ENCODE measurements around the gene ICAM4. TPM values are rescaled to one million over a fixed set of nuclear protein-coding genes. Genes with fewer than 3 reads are reported as not detected.

Gene ICAM4
- total RNA-seq, 1 experiment from 2014 or later = 0.52 TPM

GRCh38 chr19:10290357-10290875 lies 3.7 kb downstream of the ICAM4 start:
- ChIA-PET POLR2A (ENCODE audit: unreplicated experiment) (interaction anchor here (0.6 to 1.4 kb wide), 2 partner anchors 44 to 64 kb away, joined by 3 to 6 read pairs; no protein-coding TSS in a partner anchor), CTCF (no interaction called here)
- H3F3A ChIP-seq (ENCODE audit: insufficient read depth, low read depth) = peaks cover 18% of the 10 kb centered on the region; the same call in 1 of the 2 replicates
- peak overlapping the region; percentile 78 for H3K4me3 ChIP-seq
- H3K27ac ChIP-seq = no peak overlapping the region
- no peaks in the 10 kb centered on the region for H3K9me3 ChIP-seq (ENCODE audit: insufficient read depth, low read depth)
- peak overlapping the region; percentile 97 for H3K4me2 ChIP-seq
- peak overlapping the region; percentile 89 for H2AFZ ChIP-seq
- no peak for DNase-seq
- H3K9me2 ChIP-seq (ENCODE audit: insufficient read depth) = no peaks in the 10 kb centered on the region
- BruUV-seq (replicated peaks) = no TSS peak
- intact Hi-C loops (cut with micrococcal nuclease; ENCODE audit: unreplicated experiment) = no loop called here
- H3K36me3 ChIP-seq (ENCODE audit: low read depth) = peaks cover 4% of the 10 kb centered on the region; the same call in 1 of the 2 replicates
- no peak for TF ChIP-seq CTCF (conservative IDR thresholded peaks at IDR 0.05)
- TF ChIP-seq EZH2 (IDR thresholded peaks at IDR 0.05; ENCODE audit: low read depth) = no peak
- H4K20me1 ChIP-seq (ENCODE audit: insufficient read depth) = no peaks in the 10 kb centered on the region
- H3K79me2 ChIP-seq (ENCODE audit: low read depth) = no peaks in the 10 kb centered on the region
- peaks cover 17% of the 10 kb centered on the region for H3K4me1 ChIP-seq (replicated peaks; ENCODE audit: insufficient read depth)
- no peaks in the 10 kb centered on the region for H3K27me3 ChIP-seq (ENCODE audit: insufficient read depth, low read depth)

GRCh38 chr19:10290876-10291553 lies 4.3 kb downstream of the ICAM4 start:
- H3K4me1 ChIP-seq (replicated peaks; ENCODE audit: insufficient read depth) = peaks cover 17% of the 10 kb centered on the region
- H4K20me1 ChIP-seq (ENCODE audit: insufficient read depth) = no peaks in the 10 kb centered on the region
- no peaks in the 10 kb centered on the region for H3K79me2 ChIP-seq (ENCODE audit: low read depth)
- no TSS peak for BruUV-seq (replicated peaks)
- ChIA-PET POLR2A (ENCODE audit: unreplicated experiment) (interaction anchor here (0.6 to 0.7 kb wide), 4 partner anchors 22 to 391 kb away, joined by 4 to 10 read pairs (median 6); partner anchors contain the start of gene RAVER1), CTCF (interaction anchor here (0.8 kb wide), 1 partner anchor 89 kb away, joined by 4 read pairs; the partner anchor contains the start of gene TYK2)
- peak overlapping the region; percentile 78 for H3K4me3 ChIP-seq
- H2AFZ ChIP-seq = peak overlapping the region; percentile 89
- H3K36me3 ChIP-seq (ENCODE audit: low read depth) = no peaks in the 10 kb centered on the region
- H3F3A ChIP-seq (ENCODE audit: insufficient read depth, low read depth) = peaks cover 14% of the 10 kb centered on the region; the same call in 1 of the 2 replicates
- peak in 1 of 2 experiments; percentile 49 for DNase-seq
- no peaks in the 10 kb centered on the region for H3K9me3 ChIP-seq (ENCODE audit: insufficient read depth, low read depth)
- H3K27me3 ChIP-seq (ENCODE audit: insufficient read depth, low read depth) = no peaks in the 10 kb centered on the region
- H3K27ac ChIP-seq = no peak overlapping the region
- H3K4me2 ChIP-seq = peak overlapping the region; percentile 97
- no peaks in the 10 kb centered on the region for H3K9me2 ChIP-seq (ENCODE audit: insufficient read depth)
- TF ChIP-seq EZH2 (IDR thresholded peaks at IDR 0.05; ENCODE audit: low read depth) = no peak
- no peak for TF ChIP-seq CTCF (conservative IDR thresholded peaks at IDR 0.05)
- intact Hi-C loops (cut with micrococcal nuclease; ENCODE audit: unreplicated experiment) = no loop called here

GRCh38 chr19:10291554-10292205 lies 4.9 kb downstream of the ICAM4 start:
- H2AFZ ChIP-seq = peak overlapping the region; percentile 89
- DNase-seq = no peak
- H3K9me3 ChIP-seq (ENCODE audit: insufficient read depth, low read depth) = no peaks in the 10 kb centered on the region
- H3K27me3 ChIP-seq (ENCODE audit: insufficient read depth, low read depth) = no peaks in the 10 kb centered on the region
- H3K36me3 ChIP-seq (ENCODE audit: low read depth) = no peaks in the 10 kb centered on the region
- H4K20me1 ChIP-seq (ENCODE audit: insufficient read depth) = no peaks in the 10 kb centered on the region
- H3K4me3 ChIP-seq = peak overlapping the region; percentile 78
- ChIA-PET POLR2A (ENCODE audit: unreplicated experiment) (interaction anchor here (0.6 to 0.7 kb wide), 4 partner anchors 23 to 391 kb away, joined by 4 to 10 read pairs (median 6); partner anchors contain the start of gene RAVER1), CTCF (interaction anchor here (0.8 kb wide), 1 partner anchor 89 kb away, joined by 4 read pairs; the partner anchor contains the start of gene TYK2)
- H3K4me1 ChIP-seq (replicated peaks; ENCODE audit: insufficient read depth) = peaks cover 17% of the 10 kb centered on the region
- no peak overlapping the region for H3K27ac ChIP-seq
- no peaks in the 10 kb centered on the region for H3K9me2 ChIP-seq (ENCODE audit: insufficient read depth)
- H3K4me2 ChIP-seq = peak overlapping the region; percentile 97
- no peaks in the 10 kb centered on the region for H3K79me2 ChIP-seq (ENCODE audit: low read depth)
- H3F3A ChIP-seq (ENCODE audit: insufficient read depth, low read depth) = peaks cover 8% of the 10 kb centered on the region; the same call in 1 of the 2 replicates
- no TSS peak for BruUV-seq (replicated peaks)
- intact Hi-C loops (cut with micrococcal nuclease; ENCODE audit: unreplicated experiment) = no loop called here
- TF ChIP-seq EZH2 (IDR thresholded peaks at IDR 0.05; ENCODE audit: low read depth) (no peak), CTCF (conservative IDR thresholded peaks at IDR 0.05) (no peak)
